ENCODE data around the gene EVC2. TPM values are rescaled to one million over a fixed set of nuclear protein-coding genes. Genes with fewer than 3 reads are reported as not detected.

Gene EVC2
- total and polyA plus RNA-seq, 2 donors (not counting 1 experiment from before 2014, with no cell fraction given) = 1.1 TPM; not detected in 1

GRCh38 chr4:5720157-5720850, 11.9 kb upstream of the EVC2 start:
- H2AFZ ChIP-seq (ENCODE audit: insufficient read depth, low read depth, low read length, poor library complexity, severe bottlenecking) = no peak overlapping the region
- H3K27me3 ChIP-seq (replicated peaks in 1 of 4; ENCODE audit: control extremely low read depth in 1 of 4, control insufficient read depth in 3 of 4, insufficient read depth in 4 of 4, low read length in 3 of 4) = peaks cover 0 to 4% (median 0%) of the 10 kb centered on the region in 4 experiments
- ChIA-PET CTCF (no interaction called here), POLR2A (no interaction called here)
- H3K27ac ChIP-seq (ENCODE audit: low read length in 2 of 2) = no peak overlapping the region
- no peak overlapping the region for H3K9ac ChIP-seq (ENCODE audit: low read length)
- no peak overlapping the region for H3K4me3 ChIP-seq (ENCODE audit: control extremely low read depth in 1 of 5, extremely low read depth in 1 of 5, insufficient read depth in 1 of 5, low read depth in 2 of 5, low read length in 4 of 5)
- no peaks in the 10 kb centered on the region for H3K79me2 ChIP-seq (ENCODE audit: control insufficient read depth, insufficient read depth, low read length)
- 86% methylated on average over 14 of the region's 16 CpGs for WGBS (ENCODE audit: insufficient coverage)
- no peaks in the 10 kb centered on the region for H3K4me1 Mint-ChIP-seq
- DNase-seq (no peak), ATAC-seq (ENCODE audit: low read depth) (no peak)
- H3K36me3 ChIP-seq (replicated peaks in 1 of 2; ENCODE audit: control extremely low read depth in 1 of 2, control insufficient read depth in 1 of 2, extremely low read depth in 1 of 2, insufficient read depth in 2 of 2, low read length in 1 of 2) = no peaks in the 10 kb centered on the region
- TF ChIP-seq EZH2 (IDR thresholded peaks at IDR 0.05; ENCODE audit: borderline replicate concordance, insufficient read depth, low read depth, low read length, poor library complexity, severe bottlenecking) (no peak), CTCF (IDR thresholded peaks at IDR 0.05) (no peak)
- no peak overlapping the region for H3K27ac Mint-ChIP-seq
- no peaks in the 10 kb centered on the region for H4K20me1 ChIP-seq (ENCODE audit: control insufficient read depth, insufficient read depth, low read length, poor library complexity, severe bottlenecking)
- H3K9me3 ChIP-seq (ENCODE audit: control extremely low read depth in 1 of 3, control insufficient read depth in 2 of 3, insufficient read depth in 1 of 3, low read length in 2 of 3) = peaks cover 0 to 8% (median 0%) of the 10 kb centered on the region in 3 donors
- intact Hi-C loops (cut with micrococcal nuclease) = no loop called here
- no peaks in the 10 kb centered on the region for H3K4me1 ChIP-seq (ENCODE audit: control insufficient read depth in 2 of 2, insufficient read depth in 2 of 2, low read length in 2 of 2)
- H3K4me2 ChIP-seq (replicated peaks; ENCODE audit: low read depth, low read length, poor library complexity, severe bottlenecking) = no peak overlapping the region
- H3K27me3 Mint-ChIP-seq = no peaks in the 10 kb centered on the region
- no peak overlapping the region for H3K4me3 Mint-ChIP-seq
- peaks cover 3% of the 10 kb centered on the region for H3K9me3 Mint-ChIP-seq (ENCODE audit: insufficient read depth)

DNA sequence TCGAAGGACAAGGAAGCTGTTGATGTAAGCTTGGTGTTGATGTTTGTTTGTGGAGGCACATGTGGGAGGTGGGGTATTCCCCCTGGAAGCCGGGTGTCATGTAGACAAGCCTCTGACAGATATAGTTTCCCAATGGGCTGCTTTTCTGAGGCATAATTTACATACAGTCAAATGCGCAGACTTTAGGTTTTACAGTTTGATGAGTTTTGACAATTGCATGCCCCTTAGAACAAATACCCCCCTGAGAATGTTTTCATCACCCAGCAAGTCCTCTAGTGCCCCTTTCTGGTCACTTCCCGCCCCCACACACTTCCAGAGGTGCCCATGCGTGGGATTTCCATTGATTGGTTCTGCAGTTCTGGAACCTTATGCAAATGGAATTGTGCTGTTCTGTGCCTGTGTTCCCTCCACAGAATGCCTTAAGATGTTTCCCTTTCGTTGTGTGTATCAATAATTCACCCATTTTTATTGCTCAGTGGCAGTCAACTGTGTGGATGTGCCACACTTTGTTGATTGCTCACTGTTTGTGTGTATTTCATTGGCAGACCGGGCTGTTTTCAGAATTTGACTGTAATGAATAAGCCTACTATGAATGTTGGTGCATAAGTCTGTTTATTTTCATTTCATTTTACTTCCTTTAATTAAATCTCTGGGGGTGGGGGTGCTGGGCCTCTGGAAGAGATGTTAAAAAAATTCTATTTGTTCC, 11.1 kb upstream of the EVC2 start:
- no peak overlapping the region for H3K4me2 ChIP-seq (replicated peaks; ENCODE audit: low read depth, low read length, poor library complexity, severe bottlenecking)
- H3K27ac ChIP-seq (ENCODE audit: low read length in 2 of 2) = no peak overlapping the region
- ChIA-PET CTCF (no interaction called here), POLR2A (no interaction called here)
- no peak overlapping the region for H3K4me3 ChIP-seq (ENCODE audit: control extremely low read depth in 1 of 5, extremely low read depth in 1 of 5, insufficient read depth in 1 of 5, low read depth in 2 of 5, low read length in 4 of 5)
- H4K20me1 ChIP-seq (ENCODE audit: control insufficient read depth, insufficient read depth, low read length, poor library complexity, severe bottlenecking) = no peaks in the 10 kb centered on the region
- H3K9ac ChIP-seq (ENCODE audit: low read length) = no peak overlapping the region
- Mint-ChIP-seq H3K9me3 (ENCODE audit: insufficient read depth) (peaks cover 3% of the 10 kb centered on the region), H3K27ac (no peak overlapping the region), H3K4me1 (no peaks in the 10 kb centered on the region), H3K4me3 (no peak overlapping the region), H3K27me3 (no peaks in the 10 kb centered on the region)
- 93% methylated on average over 3 of the region's 7 CpGs for WGBS (ENCODE audit: insufficient coverage)
- TF ChIP-seq CTCF (IDR thresholded peaks at IDR 0.05) = no peak
- TF ChIP-seq EZH2 (IDR thresholded peaks at IDR 0.05; ENCODE audit: borderline replicate concordance, insufficient read depth, low read depth, low read length, poor library complexity, severe bottlenecking) = no peak
- no peaks in the 10 kb centered on the region for H3K79me2 ChIP-seq (ENCODE audit: control insufficient read depth, insufficient read depth, low read length)
- ATAC-seq (ENCODE audit: low read depth) (no peak), DNase-seq (no peak)
- intact Hi-C loops (cut with micrococcal nuclease) = no loop called here
- H3K4me1 ChIP-seq (ENCODE audit: control insufficient read depth in 2 of 2, insufficient read depth in 2 of 2, low read length in 2 of 2) = no peaks in the 10 kb centered on the region
- peaks cover 0 to 4% (median 0%) of the 10 kb centered on the region in 4 experiments for H3K27me3 ChIP-seq (replicated peaks in 1 of 4; ENCODE audit: control extremely low read depth in 1 of 4, control insufficient read depth in 3 of 4, insufficient read depth in 4 of 4, low read length in 3 of 4)
- H2AFZ ChIP-seq (ENCODE audit: insufficient read depth, low read depth, low read length, poor library complexity, severe bottlenecking) = no peak overlapping the region
- H3K9me3 ChIP-seq (ENCODE audit: control extremely low read depth in 1 of 3, control insufficient read depth in 2 of 3, insufficient read depth in 1 of 3, low read length in 2 of 3) = peaks cover 0 to 14% (median 0%) of the 10 kb centered on the region in 3 donors
- no peaks in the 10 kb centered on the region for H3K36me3 ChIP-seq (replicated peaks in 1 of 2; ENCODE audit: control extremely low read depth in 1 of 2, control insufficient read depth in 1 of 2, extremely low read depth in 1 of 2, insufficient read depth in 2 of 2, low read length in 1 of 2)
